Esophagus muscularis mucosa (tissue), 3 donors: Measurements from ENCODE around the gene RAD51B.
A peak's percentile ranks its signal among the peaks of the same experiment; 100 is the strongest.

Experiments
- CTCF ChIP-seq, 3 experiments: fragments of 200-600 bp in 2 of 3; fragments of 450-650 bp in 1 of 3; sonication (generic) in 2 of 3; IDR thresholded peaks; one replicate each; pipeline ENCODE4 v1.5.1; 2017 to 2019; ENCODE audit warnings: antibody characterized with exemption in 3 of 3, mild to moderate bottlenecking in 2 of 3, moderate library complexity in 1 of 3
- POLR2A ChIP-seq: fragments of 450-650 bp; IDR thresholded peaks from one replicate; pipeline ENCODE4 v1.6.1; 2017; ENCODE audit warnings: antibody characterized with exemption, moderate library complexity, mild to moderate bottlenecking, low read depth
- POLR2AphosphoS5 ChIP-seq, 2 donors: sonication (generic); formaldehyde crosslinking; IDR thresholded peaks; one replicate each; pipeline ENCODE4 v1.6.1; 2017; ENCODE audit warnings: antibody characterized with exemption in 2 of 2

- TF ChIP-seq CTCF (IDR thresholded peaks at IDR 0.05) (no peak), POLR2A (no peak), POLR2AphosphoS5 (IDR thresholded peaks at IDR 0.05) (peak; percentile 33 to 42)
These were observed 428.2 kb downstream of the RAD51B start for GRCh38 chr14:68247676-68248268.
